ENCODE results near the gene FOXF2. TPM values are rescaled to one million over a fixed set of nuclear protein-coding genes. Genes with fewer than 3 reads are reported as not detected.
A peak's percentile ranks its signal among the peaks of the same experiment; 100 is the strongest.

The FOXF2 gene
- total RNA-seq, 3 donors from 2014 or later = 0.73 to 4.9 (median 1.6) TPM

DNA sequence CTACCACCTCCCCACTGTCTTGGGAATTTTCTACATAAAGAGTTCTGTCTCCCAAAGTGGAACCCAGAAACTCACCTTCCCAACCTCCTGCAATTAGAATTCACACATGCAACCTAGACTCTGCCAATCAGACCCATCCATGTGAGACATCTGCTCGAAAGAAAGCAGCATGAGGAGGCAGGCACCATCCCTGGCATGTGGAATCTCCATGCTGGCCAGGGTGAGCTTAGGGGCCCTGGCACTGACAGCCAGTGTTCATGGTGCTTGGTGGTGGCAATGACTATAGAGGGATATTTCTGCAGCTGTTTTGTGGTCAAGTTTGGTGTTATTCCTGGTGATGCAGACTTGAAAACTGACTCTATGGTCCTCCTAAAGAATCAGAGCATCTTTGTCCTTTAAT is 17.4 kb upstream of the FOXF2 start:
- H3K4me1 ChIP-seq = no peaks in the 10 kb centered on the region
- intact Hi-C loops (cut with DNase I; ENCODE audit: low total_unique reads) = no loop called here
- H3K4me3 ChIP-seq = no peak overlapping the region
- no peaks in the 10 kb centered on the region for H3K36me3 ChIP-seq
- H3K9me3 ChIP-seq = peaks cover 0 to 32% of the 10 kb centered on the region in 2 donors
- no peak for DNase-seq (ENCODE audit: low spot score in 2 of 2)
- H3K27me3 ChIP-seq = peaks cover 0 to 44% of the 10 kb centered on the region in 2 donors
- TF ChIP-seq, protein P1, sequence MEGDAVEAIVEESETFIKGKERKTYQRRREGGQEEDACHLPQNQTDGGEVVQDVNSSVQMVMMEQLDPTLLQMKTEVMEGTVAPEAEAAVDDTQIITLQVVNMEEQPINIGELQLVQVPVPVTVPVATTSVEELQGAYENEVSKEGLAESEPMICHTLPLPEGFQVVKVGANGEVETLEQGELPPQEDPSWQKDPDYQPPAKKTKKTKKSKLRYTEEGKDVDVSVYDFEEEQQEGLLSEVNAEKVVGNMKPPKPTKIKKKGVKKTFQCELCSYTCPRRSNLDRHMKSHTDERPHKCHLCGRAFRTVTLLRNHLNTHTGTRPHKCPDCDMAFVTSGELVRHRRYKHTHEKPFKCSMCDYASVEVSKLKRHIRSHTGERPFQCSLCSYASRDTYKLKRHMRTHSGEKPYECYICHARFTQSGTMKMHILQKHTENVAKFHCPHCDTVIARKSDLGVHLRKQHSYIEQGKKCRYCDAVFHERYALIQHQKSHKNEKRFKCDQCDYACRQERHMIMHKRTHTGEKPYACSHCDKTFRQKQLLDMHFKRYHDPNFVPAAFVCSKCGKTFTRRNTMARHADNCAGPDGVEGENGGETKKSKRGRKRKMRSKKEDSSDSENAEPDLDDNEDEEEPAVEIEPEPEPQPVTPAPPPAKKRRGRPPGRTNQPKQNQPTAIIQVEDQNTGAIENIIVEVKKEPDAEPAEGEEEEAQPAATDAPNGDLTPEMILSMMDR (IDR thresholded peaks at IDR 0.05) = no peak
- no peak for TF ChIP-seq POLR2A (IDR thresholded peaks at IDR 0.05)
- no peak overlapping the region for H3K27ac ChIP-seq

- Histone ChIP-seq H3K9me3 (peaks cover 0 to 32% of the 10 kb centered on the region in 2 donors), H3K36me3 (no peaks in the 10 kb centered on the region), H3K27ac (no peak overlapping the region), H3K27me3 (peaks cover 0 to 51% of the 10 kb centered on the region in 2 donors), H3K4me3 (no peak overlapping the region), H3K4me1 (no peaks in the 10 kb centered on the region)
- TF ChIP-seq, protein P1 (IDR thresholded peaks at IDR 0.05) = no peak
- TF ChIP-seq POLR2A (IDR thresholded peaks at IDR 0.05) (no peak), POLR2AphosphoS5 (IDR thresholded peaks at IDR 0.05) (no peak)
- no peak for DNase-seq (ENCODE audit: low spot score in 2 of 2)
- intact Hi-C loops (cut with DNase I; ENCODE audit: low total_unique reads) = no loop called here
These were observed 16.7 kb upstream of the FOXF2 start for GRCh38 chr6:1372690-1373089.

DNA sequence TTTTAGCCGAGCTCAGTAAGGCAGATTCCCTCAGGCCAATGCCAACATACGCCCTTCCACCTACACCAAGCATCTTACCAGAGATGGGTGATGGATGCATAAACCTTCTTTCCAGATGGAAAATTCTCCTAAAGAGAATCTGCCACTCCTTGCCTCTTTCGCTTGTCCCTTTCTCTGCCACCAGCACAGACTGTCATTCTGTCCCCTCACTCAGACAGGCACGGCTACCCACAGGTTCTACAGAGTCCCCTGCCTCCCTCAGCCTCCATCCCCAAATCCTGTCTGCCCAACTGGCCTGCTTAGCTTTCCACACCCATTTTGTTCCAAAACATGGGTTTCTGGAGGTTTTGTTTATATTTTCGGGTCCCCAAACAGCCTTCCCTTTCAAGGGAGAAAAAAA is 12.7 kb upstream of the FOXF2 start:
- Histone ChIP-seq H3K4me3 (no peak overlapping the region), H3K4me1 (no peaks in the 10 kb centered on the region), H3K9me3 (peaks cover 0 to 14% of the 10 kb centered on the region in 2 donors), H3K36me3 (no peaks in the 10 kb centered on the region), H3K27ac (no peak overlapping the region), H3K27me3 (peaks cover 3 to 87% of the 10 kb centered on the region in 2 donors)
- intact Hi-C loops (cut with DNase I; ENCODE audit: low total_unique reads) = no loop called here
- DNase-seq (ENCODE audit: low spot score in 2 of 2) = no peak
- TF ChIP-seq POLR2A (IDR thresholded peaks at IDR 0.05) (no peak), POLR2AphosphoS5 (IDR thresholded peaks at IDR 0.05) (no peak)
- TF ChIP-seq, protein P1 (IDR thresholded peaks at IDR 0.05) = no peak

- intact Hi-C loops (cut with DNase I; ENCODE audit: low total_unique reads) = no loop called here
- Histone ChIP-seq H3K9me3 (peaks cover 0 to 5% of the 10 kb centered on the region in 2 donors), H3K36me3 (no peaks in the 10 kb centered on the region), H3K27ac (no peak overlapping the region), H3K4me3 (no peak overlapping the region), H3K27me3 (peaks cover 3 to 95% of the 10 kb centered on the region in 2 donors), H3K4me1 (peaks cover 4 to 7% of the 10 kb centered on the region in 2 donors)
- no peak for DNase-seq (ENCODE audit: low spot score in 2 of 2)
- TF ChIP-seq POLR2AphosphoS5 (IDR thresholded peaks at IDR 0.05) (no peak), POLR2A (IDR thresholded peaks at IDR 0.05) (no peak)
- TF ChIP-seq, protein P1 (IDR thresholded peaks at IDR 0.05) = no peak
These were observed 11.8 kb upstream of the FOXF2 start for GRCh38 chr6:1377526-1377925.

DNA sequence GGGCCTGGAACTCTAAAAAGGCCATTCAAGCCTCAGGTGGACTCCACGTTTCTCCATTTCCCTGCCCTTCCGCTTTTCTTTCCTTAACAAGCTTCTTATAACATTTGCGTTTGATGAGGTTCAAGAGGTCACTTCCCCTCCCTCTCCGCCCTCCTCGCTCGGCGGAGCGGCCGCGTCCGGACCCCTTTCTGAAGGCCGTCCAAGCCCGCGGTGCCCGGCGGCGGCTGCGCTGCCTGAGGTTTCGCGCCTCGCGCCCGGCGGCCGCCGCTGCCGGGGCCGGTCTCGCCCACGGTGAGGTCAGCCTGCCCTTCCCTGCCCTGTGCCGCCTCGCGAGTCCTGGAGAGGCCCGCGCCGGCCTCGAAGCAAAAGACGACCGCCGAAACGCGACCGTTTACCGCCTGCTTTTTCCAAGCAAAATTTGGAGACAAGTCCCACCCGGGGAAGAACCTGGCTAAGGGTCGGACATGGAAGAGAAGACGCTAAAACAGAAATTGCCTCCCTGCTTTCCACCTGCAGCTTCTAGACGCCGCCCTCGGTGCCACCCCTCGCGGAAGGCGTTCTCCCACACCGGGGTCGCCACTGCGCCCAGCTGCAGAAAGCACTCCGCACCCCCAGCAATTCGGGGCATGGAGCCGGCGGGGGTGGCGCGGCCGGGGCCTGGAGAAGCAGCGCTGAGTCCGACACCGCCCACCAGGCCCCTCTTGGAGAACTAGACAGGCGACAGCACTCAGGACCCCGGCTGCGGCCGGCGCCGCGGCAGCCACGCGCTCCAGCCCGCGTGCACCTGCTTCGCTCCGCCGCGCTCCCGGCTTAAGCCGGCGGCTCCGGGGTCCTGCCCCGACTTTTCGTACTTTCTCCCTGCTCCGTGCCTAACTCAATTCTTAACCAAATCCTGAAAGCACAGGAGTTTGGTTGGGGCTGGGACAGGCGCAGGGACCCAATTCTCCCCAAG is 11.0 kb upstream of the FOXF2 start:
- Histone ChIP-seq H3K27me3 (peaks cover 3 to 97% of the 10 kb centered on the region in 2 donors), H3K36me3 (no peaks in the 10 kb centered on the region), H3K27ac (no peak overlapping the region), H3K4me3 (peak overlapping the region in 1 of 3 donors; percentile 41), H3K4me1 (peaks cover 4 to 7% of the 10 kb centered on the region in 2 donors), H3K9me3 (no peaks in the 10 kb centered on the region)
- no peak for DNase-seq (ENCODE audit: low spot score in 2 of 2)
- TF ChIP-seq, protein P1 (IDR thresholded peaks at IDR 0.05) = no peak
- no peak for TF ChIP-seq POLR2A (IDR thresholded peaks at IDR 0.05)
- TF ChIP-seq POLR2AphosphoS5 (IDR thresholded peaks at IDR 0.05) = no peak
- intact Hi-C loops (cut with DNase I; ENCODE audit: low total_unique reads) = no loop called here
